HepG2 (cell line): ENCODE measurements around the gene NEK11. TPM values are rescaled to one million over a fixed set of nuclear protein-coding genes. Genes with fewer than 3 reads are reported as not detected.

Source experiments
- ASH2L ChIP-seq: fragments of 300-600, 200-600 bp; sonication (generic); IDR thresholded peaks from 2 replicates; pipeline ENCODE4 v1.7.0; 2017; ENCODE audit warnings: low read depth, mild to moderate bottlenecking, moderate library complexity, mixed read lengths, low read length; ENCODE audit not compliant: insufficient read length
- FLYWCH1 ChIP-seq: sonication (generic); formaldehyde crosslinking; IDR thresholded peaks from 2 replicates; pipeline ENCODE4 v1.8.1; 2023; ENCODE audit warnings: mild to moderate bottlenecking, missing genetic modification reagents
- GZF1 ChIP-seq: sonication (generic); formaldehyde crosslinking; IDR thresholded peaks from 2 replicates; pipeline ENCODE4 v1.5.1; 2020; ENCODE audit warnings: mild to moderate bottlenecking, missing genetic modification reagents
- HOXA5 ChIP-seq: sonication (generic); formaldehyde crosslinking; IDR thresholded peaks from 2 replicates; pipeline ENCODE4 v1.4.0; 2020; ENCODE audit warnings: missing genetic modification reagents
- PTBP1 ChIP-seq: fragments of 200-400 bp; formaldehyde crosslinking; IDR thresholded peaks from 2 replicates; pipeline ENCODE4 v1.6.1; 2018; ENCODE audit warnings: low read length, low read depth; ENCODE audit not compliant: poor library complexity, severe bottlenecking
- RBM39 ChIP-seq: fragments of 200-400 bp; formaldehyde crosslinking; IDR thresholded peaks from one replicate; pipeline ENCODE4 v1.6.1; 2018; ENCODE audit warnings: antibody characterized with exemption, mild to moderate bottlenecking, low read depth, low read length; ENCODE audit not compliant: poor library complexity, severe bottlenecking
- SALL2 ChIP-seq: sonication (generic); formaldehyde crosslinking; IDR thresholded peaks from 2 replicates; pipeline ENCODE4 v1.8.1; 2023; ENCODE audit warnings: mild to moderate bottlenecking, missing genetic modification reagents, inconsistent platforms
- SRF ChIP-seq: IDR thresholded peaks from 2 replicates; pipeline ENCODE4 v1.6.1; 2011; ENCODE audit warnings: mild to moderate bottlenecking, low read depth, low read length, moderate library complexity
- U2AF2 ChIP-seq: fragments of 200-400 bp; formaldehyde crosslinking; IDR thresholded peaks from 2 replicates; pipeline ENCODE4 v1.6.1; 2017; ENCODE audit warnings: low read depth, mild to moderate bottlenecking, low read length
- ZNF496 ChIP-seq: sonication (generic); formaldehyde crosslinking; IDR thresholded peaks from 2 replicates; pipeline ENCODE4 v1.8.1; 2023; ENCODE audit warnings: mild to moderate bottlenecking, moderate library complexity, missing genetic modification reagents; ENCODE audit not compliant: insufficient replicate concordance
- ZNF773 ChIP-seq: sonication (generic); formaldehyde crosslinking; IDR thresholded peaks from 2 replicates; pipeline ENCODE4 v1.4.0; 2020; ENCODE audit warnings: missing genetic modification reagents, borderline replicate concordance
- polyA plus RNA-seq, 8 experiments: library from polyadenylated mRNA; depleted of rRNA in 3 of 8; stranded (reverse) in 7 of 8; unstranded in 1 of 8; fragments of >200 nt; fragmentation: Illumina TruSeq in 4 of 8; extraction: Trizol in 4 of 8; gene quantifications; 2 replicates each; pipeline versions ENCODE4 v1.2.1 to v1.2.3, GENCODE V29; 2011 to 2016; ENCODE audit warnings: low read depth in 4 of 8, missing spikeins in 1 of 8, mixed read lengths in 1 of 8; ENCODE audit not compliant: insufficient read depth in 1 of 8
- total RNA-seq, 5 experiments: library from RNA; depleted of rRNA; stranded (reverse); fragments of >200 nt; fragmentation: Illumina TruSeq; extraction: Trizol; gene quantifications; 2 replicates each; pipeline ENCODE4 v1.2.3, GENCODE V29; 2016; ENCODE audit warnings: low read depth in 1 of 5
- TF ChIP-seq, protein P1 (sequence below): conservative IDR thresholded peaks from 2 replicates; pipeline ENCODE4 v1.6.1; 2018; ENCODE audit warnings: missing genetic modification reagents
- TF ChIP-seq, protein P2 (sequence below): sonication (generic); formaldehyde crosslinking; IDR thresholded peaks from 2 replicates; pipeline ENCODE4 v1.4.0; 2020; ENCODE audit warnings: mild to moderate bottlenecking, missing genetic modification reagents
- TF ChIP-seq, protein P3 (sequence below): sonication (generic); formaldehyde crosslinking; IDR thresholded peaks from 2 replicates; pipeline ENCODE4 v1.4.0; 2020; ENCODE audit warnings: mild to moderate bottlenecking, missing genetic modification reagents
- TF ChIP-seq, protein P4 (sequence below): sonication (generic); formaldehyde crosslinking; IDR thresholded peaks from 2 replicates; pipeline ENCODE4 v1.8.1; 2023; ENCODE audit warnings: mild to moderate bottlenecking, missing genetic modification reagents
- TF ChIP-seq, protein P5 (sequence below): sonication (generic); formaldehyde crosslinking; IDR thresholded peaks from 2 replicates; pipeline ENCODE4 v1.4.0; 2020; ENCODE audit warnings: mild to moderate bottlenecking, low read depth, missing genetic modification reagents
- TF ChIP-seq, protein P6 (sequence below): sonication (generic); formaldehyde crosslinking; conservative IDR thresholded peaks from 2 replicates; pipeline ENCODE4 v1.8.0; 2022; ENCODE audit warnings: mild to moderate bottlenecking, moderate library complexity, missing genetic modification reagents

The NEK11 gene
- total and polyA plus RNA-seq, 2 of the 13 experiments (the other 11 are each of a cell fraction or from before 2014, with no cell fraction given): 0.95 to 2.2 TPM

DNA sequence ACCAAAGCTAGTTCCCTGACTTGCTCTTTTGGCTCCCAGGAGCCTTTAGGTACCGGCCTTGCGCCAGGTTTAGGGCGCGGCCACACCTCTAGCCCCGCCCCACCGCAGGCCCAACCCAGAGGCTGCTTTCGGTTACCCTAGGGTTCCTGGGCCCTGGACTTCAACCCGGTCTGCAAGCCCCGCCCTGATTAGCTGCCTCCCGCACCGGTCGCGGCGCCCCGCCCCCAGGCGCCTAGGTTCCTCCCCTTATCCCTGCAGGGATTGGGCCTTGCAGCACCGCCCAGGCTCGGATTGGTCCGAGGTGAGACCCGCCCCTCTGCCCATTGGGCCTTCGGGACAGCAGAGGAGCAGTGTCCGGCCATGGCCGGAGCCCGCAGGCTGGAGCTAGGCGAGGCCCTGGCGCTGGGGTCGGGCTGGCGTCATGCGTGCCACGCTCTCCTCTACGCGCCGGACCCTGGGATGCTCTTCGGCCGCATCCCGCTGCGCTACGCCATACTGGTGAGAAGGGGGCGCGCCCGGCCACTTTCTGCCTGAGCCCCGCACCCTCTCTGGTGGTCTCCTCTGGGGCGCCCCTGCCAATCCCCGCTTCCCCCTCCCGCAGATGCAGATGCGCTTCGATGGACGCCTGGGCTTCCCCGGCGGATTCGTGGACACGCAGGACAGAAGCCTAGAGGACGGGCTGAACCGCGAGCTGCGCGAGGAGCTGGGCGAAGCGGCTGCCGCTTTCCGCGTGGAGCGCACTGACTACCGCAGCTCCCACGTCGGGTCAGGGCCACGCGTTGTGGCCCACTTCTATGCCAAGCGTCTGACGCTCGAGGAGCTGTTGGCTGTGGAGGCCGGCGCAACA lies 355.0 kb downstream of the NEK11 start, which contains the start of gene NUDT16 (continued):
- TF ChIP-seq, protein P1, sequence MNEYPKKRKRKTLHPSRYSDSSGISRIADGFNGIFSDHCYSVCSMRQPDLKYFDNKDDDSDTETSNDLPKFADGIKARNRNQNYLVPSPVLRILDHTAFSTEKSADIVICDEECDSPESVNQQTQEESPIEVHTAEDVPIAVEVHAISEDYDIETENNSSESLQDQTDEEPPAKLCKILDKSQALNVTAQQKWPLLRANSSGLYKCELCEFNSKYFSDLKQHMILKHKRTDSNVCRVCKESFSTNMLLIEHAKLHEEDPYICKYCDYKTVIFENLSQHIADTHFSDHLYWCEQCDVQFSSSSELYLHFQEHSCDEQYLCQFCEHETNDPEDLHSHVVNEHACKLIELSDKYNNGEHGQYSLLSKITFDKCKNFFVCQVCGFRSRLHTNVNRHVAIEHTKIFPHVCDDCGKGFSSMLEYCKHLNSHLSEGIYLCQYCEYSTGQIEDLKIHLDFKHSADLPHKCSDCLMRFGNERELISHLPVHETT (CRISPR knock-in tag): no peak
- no peak for TF ChIP-seq U2AF2
- TF ChIP-seq GZF1 (CRISPR knock-in tag): no peak
- TF ChIP-seq, protein P2, sequence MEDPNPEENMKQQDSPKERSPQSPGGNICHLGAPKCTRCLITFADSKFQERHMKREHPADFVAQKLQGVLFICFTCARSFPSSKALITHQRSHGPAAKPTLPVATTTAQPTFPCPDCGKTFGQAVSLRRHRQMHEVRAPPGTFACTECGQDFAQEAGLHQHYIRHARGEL (CRISPR knock-in tag): no peak
- peak; percentile 81 for TF ChIP-seq SALL2
- peak; percentile 64; the same call in 1 of the 2 replicates for TF ChIP-seq ZNF773 (CRISPR knock-in tag)
- TF ChIP-seq ASH2L: peak; percentile 59
- TF ChIP-seq RBM39: peak; percentile 91
- TF ChIP-seq FLYWCH1 (CRISPR knock-in tag): 0 out of 2 replicates have a peak, but pooled peaks have one; percentile 56
- TF ChIP-seq, protein P3, sequence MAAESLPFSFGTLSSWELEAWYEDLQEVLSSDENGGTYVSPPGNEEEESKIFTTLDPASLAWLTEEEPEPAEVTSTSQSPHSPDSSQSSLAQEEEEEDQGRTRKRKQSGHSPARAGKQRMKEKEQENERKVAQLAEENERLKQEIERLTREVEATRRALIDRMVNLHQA (CRISPR knock-in tag): no peak
- TF ChIP-seq SRF: peak; percentile 32; the same call in 1 of the 2 replicates
- TF ChIP-seq, protein P4, sequence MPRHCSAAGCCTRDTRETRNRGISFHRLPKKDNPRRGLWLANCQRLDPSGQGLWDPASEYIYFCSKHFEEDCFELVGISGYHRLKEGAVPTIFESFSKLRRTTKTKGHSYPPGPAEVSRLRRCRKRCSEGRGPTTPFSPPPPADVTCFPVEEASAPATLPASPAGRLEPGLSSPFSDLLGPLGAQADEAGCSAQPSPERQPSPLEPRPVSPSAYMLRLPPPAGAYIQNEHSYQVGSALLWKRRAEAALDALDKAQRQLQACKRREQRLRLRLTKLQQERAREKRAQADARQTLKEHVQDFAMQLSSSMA (CRISPR knock-in tag): peak; percentile 49; the same call in 1 of the 2 replicates
- TF ChIP-seq, protein P5, sequence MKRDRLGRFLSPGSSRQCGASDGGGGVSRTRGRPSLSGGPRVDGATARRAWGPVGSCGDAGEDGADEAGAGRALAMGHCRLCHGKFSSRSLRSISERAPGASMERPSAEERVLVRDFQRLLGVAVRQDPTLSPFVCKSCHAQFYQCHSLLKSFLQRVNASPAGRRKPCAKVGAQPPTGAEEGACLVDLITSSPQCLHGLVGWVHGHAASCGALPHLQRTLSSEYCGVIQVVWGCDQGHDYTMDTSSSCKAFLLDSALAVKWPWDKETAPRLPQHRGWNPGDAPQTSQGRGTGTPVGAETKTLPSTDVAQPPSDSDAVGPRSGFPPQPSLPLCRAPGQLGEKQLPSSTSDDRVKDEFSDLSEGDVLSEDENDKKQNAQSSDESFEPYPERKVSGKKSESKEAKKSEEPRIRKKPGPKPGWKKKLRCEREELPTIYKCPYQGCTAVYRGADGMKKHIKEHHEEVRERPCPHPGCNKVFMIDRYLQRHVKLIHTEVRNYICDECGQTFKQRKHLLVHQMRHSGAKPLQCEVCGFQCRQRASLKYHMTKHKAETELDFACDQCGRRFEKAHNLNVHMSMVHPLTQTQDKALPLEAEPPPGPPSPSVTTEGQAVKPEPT (CRISPR knock-in tag): peak; percentile 40; the same call in 1 of the 2 replicates
- no peak for TF ChIP-seq ZNF496
- TF ChIP-seq HOXA5 (CRISPR knock-in tag): peak; percentile 84
- TF ChIP-seq, protein P6, sequence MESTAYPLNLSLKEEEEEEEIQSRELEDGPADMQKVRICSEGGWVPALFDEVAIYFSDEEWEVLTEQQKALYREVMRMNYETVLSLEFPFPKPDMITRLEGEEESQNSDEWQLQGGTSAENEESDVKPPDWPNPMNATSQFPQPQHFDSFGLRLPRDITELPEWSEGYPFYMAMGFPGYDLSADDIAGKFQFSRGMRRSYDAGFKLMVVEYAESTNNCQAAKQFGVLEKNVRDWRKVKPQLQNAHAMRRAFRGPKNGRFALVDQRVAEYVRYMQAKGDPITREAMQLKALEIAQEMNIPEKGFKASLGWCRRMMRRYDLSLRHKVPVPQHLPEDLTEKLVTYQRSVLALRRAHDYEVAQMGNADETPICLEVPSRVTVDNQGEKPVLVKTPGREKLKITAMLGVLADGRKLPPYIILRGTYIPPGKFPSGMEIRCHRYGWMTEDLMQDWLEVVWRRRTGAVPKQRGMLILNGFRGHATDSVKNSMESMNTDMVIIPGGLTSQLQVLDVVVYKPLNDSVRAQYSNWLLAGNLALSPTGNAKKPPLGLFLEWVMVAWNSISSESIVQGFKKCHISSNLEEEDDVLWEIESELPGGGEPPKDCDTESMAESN (CRISPR knock-in tag): 0 out of 2 replicates have a peak, but pooled peaks have one; percentile 19
- no peak for TF ChIP-seq PTBP1
